Activated CD4-positive, alpha-beta T cell treated with anti-CD3 and anti-CD28 coated beads, Interleukin-2, Interleukin-6, amounts not matched to agents 100 ng/mL and 50 ng/mL, durations not matched to agents 16 hours and 8 hours (primary cell): ENCODE results near the gene LHPP.
"Not testable (repeated sequence)": the region's sequence is repeated elsewhere in the genome, so short reads cannot be mapped to it uniquely, and the experiment has no call there.

Experiments
- DNase-seq: peaks from one replicate; pipeline ENCODE4 v3.0.0-alpha.2; 2020

Gene LHPP

DNA sequence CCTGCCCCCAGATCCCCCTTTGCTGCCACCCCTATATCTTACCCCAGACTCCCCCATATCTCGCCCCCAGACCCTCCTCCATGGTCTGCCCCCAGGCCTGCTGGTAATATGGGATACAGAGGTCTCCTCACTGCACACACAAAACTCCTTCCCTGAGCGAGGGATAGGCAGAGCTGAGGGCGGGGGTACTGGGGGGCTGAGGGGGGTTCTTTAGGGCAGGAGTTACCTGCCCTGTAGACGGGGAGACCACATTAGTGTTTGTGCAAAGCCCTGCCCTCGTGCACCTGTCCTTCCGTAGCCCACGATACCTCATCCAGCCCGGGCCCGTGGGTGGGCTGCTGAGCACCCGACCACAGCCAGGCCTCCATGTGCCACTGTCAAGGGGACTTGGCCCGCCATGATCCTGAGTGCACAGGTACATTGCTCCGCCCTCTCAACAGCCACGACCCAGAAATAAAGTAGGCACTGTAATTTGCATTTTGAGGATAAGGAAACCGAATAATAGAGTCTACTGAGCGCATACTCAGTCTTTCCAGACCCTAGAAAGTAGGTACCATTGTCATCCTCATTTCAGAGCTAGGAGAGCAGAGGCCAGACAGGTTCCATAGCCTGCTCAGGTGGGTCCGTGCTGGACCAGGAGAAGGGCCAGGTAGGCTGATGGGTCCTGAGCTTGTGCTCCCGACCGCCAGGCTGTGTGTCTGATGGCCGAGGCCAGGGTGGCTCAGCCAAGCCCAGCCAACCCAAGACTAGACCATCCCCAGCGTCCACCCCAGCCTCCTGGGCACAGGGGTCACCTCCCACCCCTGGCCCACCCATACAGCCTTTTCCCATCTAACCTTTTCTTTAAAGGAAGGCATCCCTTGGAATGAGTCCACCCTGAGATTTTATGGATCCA lies 115.2 kb downstream of the LHPP start:
- no peak for DNase-seq

DNA sequence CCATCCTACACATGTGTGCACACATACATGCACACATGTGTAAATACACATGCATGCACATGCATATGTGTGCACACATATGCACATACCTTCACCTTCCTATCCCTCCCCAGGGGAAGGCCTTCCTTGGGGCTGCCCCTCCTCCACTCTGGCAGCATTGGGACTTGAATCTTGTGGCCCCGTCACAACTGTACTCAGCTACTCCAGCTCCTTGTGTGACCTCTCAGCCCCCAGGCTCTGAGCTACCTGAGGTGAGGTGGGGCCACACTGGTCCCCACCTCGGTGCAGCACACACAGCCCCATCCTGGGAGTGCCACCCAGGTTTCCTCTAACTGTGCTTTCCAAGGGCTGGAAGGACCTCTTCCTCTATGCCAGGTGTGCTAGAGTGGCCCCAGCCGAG lies 116.0 kb downstream of the LHPP start:
- DNase-seq = no peak

DNA sequence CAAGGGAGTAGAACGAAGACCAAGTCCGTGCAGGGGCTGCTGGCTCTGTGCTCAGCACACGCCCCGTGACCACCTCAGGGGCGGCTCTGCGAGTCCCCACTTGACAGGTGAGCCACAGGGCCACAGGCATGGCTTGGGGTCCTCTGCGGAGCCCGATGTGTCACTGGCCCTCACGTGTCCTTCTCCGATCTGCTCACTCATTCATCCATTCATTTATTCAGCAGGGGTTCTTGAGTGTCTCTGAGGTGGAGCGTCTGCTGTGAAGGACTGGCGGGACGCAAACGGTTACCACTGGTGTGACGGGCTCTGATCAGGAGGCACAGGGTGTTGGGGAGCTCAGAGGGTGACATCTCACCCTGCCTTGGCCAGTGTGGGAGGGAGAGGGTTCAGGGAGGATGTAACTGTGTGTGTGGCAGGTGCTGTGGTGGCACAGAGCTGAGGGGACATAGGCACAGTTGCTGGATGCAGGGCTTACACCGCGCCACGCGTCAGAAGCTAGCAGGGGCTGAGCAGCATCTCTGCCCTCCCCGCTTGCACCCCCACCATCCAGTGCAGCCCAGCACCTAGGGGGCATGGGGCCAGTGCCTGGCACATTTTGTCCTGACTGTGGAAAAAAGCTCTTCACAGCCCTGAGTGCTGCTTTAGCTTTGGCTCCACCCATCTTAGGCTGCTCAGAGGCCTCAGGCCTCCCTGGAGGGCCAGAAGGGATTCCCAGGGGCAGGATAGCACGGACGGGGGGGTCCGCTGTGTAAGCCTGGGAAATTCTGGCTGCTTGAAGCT lies 116.8 kb downstream of the LHPP start:
- no peak for DNase-seq

DNA sequence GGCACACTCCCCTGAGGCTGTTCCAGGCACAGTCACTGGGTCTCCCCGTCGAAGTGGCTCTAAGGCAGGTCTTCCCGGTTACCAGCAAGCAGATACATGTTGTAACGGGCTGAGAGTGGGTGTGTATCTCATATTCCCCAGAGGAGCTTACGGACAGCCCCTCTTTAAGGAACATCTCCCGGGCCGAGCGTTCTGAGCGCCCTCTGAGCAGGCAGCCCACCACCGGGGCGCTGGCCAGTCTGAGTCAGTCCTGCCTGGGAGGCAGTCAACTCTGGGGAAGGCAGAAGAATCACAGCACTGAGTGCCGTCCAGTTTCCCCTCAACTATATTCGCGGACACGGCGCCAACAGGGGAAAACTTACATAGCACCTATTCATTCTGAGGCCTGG lies 117.4 kb downstream of the LHPP start:
- DNase-seq = no peak

DNA sequence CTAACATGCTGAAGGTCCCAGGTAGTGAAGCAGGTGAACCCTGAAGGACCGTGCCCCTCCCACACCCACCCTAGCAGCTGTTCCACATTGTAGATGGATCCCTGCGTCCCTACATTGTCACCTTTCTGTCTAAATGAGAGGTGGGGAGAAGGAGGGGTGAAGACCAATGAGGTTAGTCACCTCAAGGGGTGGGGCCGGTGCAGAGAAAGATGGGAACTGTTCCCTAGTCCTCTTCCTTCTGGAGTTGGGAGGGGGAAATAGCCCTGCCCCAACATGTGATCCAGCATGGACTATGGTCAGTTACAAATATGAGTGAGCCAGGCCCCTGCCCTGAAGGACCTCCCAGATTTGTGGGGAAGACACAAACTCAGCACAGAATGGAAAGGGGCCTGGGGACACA lies 124.5 kb downstream of the LHPP start:
- DNase-seq = no peak

DNA sequence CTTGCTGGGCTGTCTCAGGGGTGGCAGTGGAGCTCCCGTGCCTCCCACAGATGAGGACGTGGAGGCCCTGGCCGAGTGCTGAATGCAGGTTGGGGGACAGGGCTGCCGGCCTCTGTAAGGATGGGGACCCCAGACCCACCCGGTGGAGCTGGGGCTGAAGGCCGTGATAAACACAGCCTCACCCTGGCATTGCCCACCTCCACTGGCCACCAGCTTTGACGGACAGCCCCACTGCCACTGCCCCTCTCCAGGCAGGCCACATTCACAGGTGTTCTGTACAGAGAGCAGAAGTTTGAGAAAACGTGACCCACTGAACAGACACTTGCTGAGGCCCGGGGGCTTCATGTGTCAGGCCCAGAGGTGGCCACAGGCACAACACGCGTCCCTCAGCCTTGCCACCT lies 126.2 kb downstream of the LHPP start:
- no peak for DNase-seq

DNA sequence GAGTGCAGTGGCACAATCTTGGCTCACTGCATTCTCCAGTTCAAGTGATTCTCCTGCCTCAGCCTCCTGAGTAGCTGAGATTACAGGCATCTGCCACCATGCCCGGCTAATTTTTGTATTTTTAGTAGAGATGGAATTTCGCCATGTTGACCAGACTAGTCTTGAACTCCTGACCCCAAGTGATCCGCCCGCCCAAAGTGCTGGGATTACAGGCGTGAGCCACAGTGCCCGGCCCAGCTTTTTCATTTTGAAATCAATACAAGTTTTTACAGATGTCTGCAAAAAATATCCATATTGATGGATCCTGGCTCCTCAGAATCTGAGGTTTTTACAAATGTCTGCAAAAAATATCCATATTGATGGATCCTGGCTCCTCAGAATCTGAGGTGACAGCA lies 126.7 kb downstream of the LHPP start:
- DNase-seq = not testable (repeated sequence)

DNA sequence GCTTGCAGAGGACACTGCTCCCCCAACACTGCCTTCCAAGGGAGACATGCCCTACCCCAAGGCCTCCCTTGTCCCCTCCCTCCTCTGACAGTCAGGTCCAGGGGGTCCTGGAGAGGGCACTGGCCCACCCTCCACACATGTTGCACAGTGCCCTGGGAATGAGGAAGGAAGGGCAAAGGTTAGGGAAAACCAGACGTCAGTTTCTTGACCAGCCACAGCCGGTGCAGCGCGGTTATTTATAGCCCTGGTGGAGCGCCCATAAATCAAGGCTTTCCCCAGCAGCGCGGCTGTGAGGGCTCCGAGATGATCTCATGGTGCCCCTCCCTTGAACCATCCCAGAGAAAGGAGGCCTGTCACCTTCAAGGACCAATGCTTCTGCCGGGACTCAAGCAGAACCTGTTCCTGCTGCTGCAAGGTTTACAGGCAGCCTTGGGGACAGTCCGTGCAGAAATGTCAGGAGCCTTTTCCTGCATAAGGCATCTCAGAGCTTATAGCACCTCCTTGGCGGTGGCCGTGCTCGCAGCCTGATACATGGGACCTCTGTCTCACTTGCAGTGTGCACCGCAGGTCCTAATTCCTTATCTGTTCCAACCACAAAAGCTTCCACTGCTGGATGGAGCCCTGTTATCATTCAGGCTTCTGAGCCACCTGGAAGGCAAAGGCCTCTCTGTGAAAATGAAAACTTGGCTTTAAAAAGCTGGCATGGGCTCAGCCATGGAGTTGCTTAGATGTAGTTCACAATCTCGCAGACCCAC lies 127.3 kb downstream of the LHPP start:
- DNase-seq = no peak

DNA sequence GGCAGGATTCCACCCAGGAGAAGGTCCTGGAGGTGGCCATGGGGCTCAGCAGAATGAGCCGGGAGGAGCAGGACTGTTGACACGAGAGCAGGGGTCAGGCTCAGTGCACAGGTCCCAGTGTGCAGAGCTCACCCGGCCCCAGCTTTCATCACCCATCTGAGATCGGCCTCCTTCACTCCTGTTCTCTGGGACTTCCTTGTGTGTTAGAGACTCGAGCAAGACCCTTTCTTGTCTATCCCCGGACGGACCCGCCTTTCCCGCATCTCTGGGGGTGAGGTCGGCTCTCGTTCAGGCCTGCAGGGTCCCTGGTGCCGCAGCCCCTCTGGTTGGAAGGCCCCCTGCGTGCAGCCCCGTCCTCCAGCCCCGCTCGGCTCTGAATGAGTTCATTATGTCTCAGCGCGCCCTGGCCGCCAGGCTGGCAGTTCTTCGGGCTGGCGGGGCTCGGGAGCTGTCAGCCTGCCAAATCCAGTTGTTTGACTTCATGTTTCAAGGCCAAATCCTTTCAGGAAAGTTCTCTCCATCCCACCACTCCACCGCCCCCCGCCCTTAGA lies 127.9 kb downstream of the LHPP start:
- DNase-seq = no peak

DNA sequence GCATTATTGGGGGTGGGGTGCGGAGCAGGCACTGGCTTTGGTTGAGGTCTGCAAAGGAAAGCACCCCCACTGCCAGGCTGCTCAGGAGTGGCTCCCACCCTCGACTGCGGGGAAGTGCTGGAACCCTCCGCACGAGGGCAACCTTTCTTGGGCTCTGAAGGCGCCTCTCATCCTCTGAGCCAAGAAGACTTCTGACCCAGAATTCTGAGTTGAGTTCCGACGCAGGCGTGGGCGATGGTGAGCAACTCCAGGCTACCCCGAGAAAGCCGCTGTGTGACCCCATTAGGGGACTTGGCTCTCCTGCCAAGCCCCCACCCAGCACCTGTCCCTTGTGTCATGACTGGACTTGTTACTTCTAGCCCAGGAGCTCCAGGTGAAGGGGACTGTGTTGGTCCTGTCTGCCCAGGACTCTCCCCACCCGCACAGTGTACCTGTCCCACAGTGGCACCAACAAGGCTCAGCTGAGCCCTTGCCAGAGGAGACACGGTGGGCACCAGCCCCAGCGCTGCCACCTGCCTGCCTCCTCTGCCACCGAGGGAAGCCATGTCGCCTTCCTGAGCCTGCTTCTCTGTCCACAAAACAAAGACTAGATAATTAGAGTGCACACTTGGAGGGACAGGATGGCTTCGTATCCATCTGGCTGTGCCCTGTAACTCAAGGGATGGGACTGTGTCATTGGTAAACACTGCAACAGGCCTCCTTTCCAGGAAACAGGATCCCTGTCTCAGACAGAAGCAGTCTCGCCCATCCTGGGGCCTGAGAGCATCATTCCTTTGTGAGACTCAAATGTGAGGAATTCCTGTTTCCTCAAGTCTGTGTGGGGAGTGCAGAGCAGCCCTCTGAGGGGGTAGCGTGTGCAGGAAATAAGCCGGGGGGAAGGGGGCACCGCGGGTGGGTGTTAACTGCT lies 128.8 kb downstream of the LHPP start:
- DNase-seq = no peak

DNA sequence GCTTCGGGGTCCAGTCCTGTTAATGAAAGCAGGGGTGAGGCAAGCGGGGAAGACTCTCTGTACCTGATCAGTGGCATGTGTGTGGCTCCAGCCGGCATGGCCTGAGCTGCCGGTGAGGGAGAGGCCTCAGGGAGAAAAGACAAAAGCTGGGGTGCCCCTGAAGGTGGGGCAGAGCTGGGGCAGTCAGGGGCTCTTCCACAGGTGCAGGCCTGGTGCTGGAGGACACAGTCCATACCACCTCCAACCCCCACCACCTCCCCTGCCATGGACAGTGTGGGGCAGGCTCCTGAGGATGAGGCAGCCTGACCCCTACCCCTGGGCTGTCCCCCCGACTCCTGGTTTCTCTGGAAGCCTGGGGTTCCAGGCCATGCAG lies 129.5 kb downstream of the LHPP start:
- no peak for DNase-seq

DNA sequence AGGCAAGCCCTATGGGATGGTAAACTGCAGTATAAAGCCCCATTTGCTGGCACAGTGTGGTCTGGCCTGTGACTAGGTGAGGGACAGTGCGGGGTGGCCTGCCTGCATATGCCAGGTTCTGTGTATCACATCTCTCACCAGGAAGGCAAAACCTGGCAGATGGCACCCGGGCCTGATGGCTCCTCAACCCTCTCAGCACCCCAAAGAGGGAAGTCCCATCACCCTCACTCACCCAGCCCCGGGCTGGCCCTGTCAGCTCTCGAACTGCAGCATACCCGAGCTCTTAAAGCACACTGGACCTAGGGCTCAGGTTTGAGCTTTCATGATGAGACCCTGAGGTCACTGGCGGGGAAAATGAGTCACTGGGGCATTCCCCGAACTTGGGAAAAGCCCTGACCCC lies 130.5 kb downstream of the LHPP start:
- no peak for DNase-seq

DNA sequence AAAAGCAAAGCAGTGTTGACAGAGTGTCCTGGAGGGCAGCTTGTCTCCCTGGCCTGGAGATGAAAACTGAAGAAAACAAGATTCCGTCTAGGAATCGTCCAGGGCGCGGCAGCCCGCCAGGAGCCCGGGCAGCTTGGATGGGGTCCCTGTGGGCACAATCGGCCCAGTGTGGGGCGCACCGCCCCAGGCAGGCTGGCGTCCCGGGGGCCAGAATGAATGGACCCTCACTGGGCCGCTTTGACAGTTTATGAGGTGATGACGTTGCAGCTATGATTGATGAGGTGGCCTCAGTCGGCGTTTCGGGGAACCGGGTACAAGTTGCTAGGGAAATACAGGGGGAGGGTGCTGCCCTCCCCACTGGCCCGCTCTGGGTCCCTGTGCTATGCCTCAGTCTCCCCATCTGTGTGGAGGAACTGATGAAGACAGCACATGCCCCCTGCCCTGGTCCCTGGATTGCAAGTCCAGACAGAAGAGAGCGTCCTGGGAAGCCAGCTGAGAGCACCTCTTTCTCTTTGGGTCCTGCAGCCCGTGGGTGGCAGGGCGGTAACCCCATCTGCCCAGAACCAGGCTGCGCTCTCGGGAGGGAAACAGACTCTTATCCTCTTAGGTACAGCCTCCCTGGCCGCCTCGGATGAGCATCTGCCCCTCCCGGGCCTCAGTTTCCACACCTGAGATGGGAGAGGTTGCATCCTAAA lies 131.3 kb downstream of the LHPP start:
- no peak for DNase-seq

DNA sequence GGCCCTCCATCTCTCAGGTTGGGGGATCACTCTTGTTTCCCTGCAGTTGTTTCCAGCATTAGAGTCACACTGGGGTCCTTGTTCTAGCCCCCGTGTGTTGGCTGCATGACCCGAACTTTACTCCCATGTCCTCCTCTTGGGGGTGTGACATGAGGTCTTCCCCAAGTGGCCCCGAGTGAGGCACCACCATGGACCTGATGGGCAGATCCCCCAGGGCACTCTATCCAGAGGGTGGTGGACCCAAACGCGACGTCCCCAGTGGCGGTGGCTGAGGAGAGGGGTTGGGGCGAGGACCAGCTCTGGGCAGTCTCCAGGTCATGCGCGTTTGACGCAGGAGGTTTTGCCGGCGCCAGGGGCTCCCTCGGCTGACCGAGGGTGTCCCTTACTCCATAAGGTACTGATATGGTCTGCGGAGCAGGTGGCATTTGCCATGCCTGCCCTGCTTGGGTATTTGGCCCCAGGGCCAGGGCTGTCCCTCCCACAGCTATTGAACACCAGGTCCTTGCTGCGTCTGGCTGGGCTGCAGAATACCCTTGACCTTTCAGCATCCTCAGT lies 131.9 kb downstream of the LHPP start:
- DNase-seq = no peak

DNA sequence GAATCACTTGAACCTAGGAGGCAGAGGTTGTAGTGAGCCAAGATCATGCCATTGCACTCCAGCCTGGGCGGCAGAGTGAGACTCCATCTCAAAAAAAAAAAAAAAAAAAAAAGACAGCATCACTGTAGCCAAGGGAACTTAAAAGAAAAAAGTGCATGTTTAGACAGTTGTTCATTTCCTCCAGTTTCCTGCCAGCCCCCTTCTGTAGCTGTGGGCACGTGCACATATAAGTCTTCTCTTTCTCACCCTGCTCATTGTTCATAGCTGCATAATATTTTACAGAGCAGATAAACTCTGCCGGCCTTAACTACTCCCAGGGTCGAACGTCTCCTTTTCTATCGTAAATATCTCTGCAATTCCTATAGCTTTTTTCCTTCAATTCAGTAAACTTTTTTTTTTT lies 132.6 kb downstream of the LHPP start:
- no peak for DNase-seq

DNA sequence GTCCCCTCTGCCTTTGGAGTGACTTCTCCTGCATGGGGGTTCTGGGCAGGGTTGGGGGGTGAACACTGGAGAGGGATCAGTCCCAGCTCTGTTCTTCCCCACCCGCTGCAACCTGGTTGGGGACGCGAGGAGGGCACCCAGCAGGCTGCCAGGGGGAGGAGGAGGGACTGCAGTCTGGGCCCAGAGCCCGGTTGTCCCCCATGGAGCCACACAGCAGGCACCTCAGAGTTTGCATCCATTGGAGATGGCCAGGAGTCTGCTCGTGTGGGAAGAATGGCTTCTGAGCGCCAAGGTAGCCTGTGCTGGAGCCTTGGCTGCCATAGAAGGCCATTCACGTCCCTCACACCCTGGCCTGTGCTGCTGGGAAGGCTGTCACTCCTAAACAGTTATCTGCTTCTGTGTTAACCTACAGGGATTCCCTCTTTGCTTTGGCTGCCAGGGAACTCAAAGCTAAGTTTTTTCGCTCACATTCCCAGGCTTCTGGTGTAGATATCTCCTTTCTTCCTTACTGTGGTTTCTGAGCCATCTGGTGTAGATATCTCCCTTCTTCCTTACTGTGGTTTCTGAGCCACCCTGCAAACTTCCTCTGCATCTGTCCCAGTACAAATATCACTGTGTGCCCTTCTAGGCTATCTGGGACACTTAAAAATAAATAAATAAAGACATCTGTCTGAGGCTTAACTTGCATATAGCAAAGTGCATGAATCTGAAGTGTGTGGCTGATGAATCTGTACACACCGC lies 133.7 kb downstream of the LHPP start:
- no peak for DNase-seq

DNA sequence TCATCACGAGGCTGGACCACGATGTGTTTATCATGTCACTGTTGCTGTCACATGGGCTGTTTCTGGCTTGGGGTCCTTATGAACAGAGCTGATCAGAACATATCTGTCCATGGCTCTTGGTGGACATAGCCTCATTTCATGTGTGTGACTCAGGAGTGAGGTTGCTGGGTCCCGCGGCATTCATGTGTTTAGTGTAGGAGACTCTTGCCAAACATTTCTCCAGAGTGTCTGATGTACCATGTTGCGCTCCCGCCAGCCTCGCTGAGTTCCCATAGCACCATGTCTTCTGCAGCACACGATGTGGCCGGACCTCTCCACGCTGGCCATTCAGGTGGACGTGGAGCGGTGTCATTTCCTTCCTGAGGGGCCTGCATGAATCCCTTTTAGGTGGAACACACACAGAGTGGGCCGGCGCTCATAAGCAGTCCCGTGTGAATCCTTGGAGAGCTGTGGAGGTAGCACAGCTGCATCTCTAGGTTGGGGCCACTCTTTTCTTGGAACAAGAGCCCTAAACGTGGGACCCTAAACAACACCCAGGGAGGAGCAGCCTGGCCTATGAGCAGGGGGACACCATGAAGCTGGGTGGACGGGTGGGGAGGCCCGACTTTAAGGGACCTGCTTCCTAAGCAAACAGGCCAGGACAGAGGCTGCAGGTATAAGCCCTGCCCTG lies 134.6 kb downstream of the LHPP start:
- DNase-seq = no peak

DNA sequence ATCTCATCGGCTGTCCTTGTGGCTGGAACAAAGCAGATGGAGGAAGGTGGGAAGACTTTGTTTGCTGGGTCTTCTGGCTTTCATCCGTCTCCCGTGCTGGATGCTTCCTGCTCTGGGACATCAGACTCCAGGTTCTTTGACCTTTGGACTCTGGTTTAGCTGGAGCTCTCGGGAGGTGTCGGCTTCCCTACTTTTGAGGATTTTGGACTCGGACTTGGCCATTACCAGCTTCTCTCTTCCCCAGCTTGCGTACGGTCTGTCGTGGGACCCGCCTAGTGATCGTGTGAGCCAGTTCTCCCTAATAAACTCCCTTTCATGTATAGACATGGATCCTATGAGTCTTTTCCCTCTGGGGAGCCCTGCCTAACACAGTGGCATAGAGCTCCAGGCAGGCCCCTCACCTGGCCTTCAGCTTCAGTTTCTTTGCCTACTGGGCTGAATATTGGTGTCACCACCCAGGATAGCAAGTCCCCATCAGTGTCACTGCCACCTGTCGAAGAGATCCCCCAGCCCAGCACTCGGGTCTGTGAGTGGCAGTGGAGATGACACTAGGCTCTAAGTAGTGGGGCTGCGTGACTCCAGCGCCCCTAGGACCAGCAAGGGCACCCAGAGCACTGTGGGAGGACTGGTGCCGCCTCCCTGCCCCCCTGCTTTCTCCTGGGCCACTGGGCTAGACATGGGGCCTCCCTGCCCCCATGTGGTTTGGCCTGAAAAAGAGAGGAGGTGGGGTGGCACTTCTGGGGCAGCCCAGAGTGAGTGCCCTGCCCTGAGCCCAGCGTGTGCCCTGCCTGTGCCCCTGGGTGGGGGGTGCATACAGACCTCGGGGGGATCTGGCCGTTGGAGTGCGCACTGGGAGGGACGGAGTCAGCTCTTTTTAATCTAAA lies 135.6 kb downstream of the LHPP start:
- no peak for DNase-seq

DNA sequence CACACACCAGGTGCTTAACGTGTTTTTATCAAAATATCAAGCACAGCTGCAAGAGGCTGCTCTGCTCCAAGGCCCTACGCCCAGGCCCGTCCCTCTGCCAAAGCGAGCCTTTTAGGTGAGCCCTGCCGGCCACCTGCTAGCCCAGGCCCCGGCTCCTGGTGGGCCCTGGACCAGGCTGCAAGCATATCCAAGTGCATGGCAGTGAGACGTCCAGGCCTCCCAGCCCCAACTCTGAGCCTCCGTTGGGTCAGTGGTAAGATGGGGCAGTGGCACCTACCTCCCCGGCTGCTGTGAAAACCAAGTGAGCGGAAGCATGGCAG lies 136.2 kb downstream of the LHPP start:
- no peak for DNase-seq
